NCI-H748 treated with DMSO at 0.1 percent for 48 hours (cell line): ENCODE results near the gene ZNF263.

Experiments
- DNase-seq: peaks from one replicate; lab custom pipeline; 2025; lab: John Stamatoyannopoulos, UW

The ZNF263 gene

GRCh38 chr16:3328104-3328503 is 44.8 kb downstream of the ZNF263 start:
- DNase-seq, result no peak

DNA sequence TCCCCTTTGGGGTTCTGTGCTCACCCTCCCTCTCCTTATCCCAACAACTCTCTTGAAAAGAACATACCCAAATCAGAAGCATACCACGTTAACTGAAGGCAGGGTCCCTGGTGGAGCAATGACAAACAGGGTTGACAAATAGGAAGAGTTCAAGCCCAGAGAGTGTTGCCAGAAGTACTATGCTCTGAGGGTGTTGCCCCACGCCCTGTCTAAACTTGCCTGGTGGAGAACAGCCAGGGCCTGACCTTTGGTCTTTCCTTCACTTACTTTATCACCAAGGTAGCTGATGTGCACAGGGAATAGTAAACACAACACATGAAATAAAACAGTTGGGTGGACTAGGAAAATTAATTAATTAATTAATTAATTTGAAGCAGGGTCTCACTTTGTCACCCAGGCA is 45.4 kb downstream of the ZNF263 start:
- DNase-seq, result no peak
